T-helper 22 cell (primary cell): Measurements from ENCODE around the gene SDC3.
"Not testable (repeated sequence)": the region's sequence is repeated elsewhere in the genome, so short reads cannot be mapped to it uniquely, and the experiment has no call there.

Experiments
- DNase-seq: peaks from one replicate; pipeline ENCODE4 v3.0.0-alpha.2; 2020; ENCODE audit warnings: low read depth

SDC3 gene

DNA sequence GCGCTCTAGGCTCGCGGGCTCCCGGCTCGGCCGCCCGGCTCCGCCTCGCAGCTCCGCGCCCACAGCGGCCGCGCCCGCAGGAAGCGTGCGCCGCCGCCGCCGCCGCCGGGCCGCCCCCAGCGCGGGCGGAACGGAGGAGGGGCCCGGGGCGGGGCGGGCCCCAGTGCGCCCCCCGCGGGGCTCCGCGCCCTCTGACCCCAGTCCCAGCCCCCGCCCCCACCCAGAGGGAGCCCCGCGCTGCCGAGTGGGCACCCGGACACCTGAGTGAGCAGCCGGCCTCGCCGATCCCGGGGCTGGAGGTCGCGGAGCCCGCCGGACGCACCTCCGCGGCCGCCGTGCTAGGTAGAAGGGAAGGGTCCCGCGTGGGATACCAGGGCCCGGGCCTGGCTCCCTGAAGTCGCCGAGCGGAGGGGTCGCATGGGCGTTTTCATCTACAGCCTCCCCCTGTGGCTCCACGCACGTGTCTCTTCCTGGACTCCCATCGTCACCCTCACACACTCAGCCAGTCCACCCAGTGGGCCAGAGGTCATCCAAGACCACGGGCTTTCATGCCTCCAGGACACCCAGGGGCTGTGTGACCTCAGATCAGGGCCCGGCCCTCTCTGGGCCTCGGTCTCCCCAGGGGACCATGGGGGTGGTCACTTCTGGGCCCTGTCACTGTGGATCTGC, at the start of gene SDC3:
TSS of gene SDC3 (minus strand) at position 63 of the 669 bp plus-strand sequence. CDS start 172 bp downstream, outside the sequence.
- no peak for DNase-seq

GRCh38 chr1:30957560-30958222, 49.1 kb upstream of the SDC3 start:
- DNase-seq: no peak

DNA sequence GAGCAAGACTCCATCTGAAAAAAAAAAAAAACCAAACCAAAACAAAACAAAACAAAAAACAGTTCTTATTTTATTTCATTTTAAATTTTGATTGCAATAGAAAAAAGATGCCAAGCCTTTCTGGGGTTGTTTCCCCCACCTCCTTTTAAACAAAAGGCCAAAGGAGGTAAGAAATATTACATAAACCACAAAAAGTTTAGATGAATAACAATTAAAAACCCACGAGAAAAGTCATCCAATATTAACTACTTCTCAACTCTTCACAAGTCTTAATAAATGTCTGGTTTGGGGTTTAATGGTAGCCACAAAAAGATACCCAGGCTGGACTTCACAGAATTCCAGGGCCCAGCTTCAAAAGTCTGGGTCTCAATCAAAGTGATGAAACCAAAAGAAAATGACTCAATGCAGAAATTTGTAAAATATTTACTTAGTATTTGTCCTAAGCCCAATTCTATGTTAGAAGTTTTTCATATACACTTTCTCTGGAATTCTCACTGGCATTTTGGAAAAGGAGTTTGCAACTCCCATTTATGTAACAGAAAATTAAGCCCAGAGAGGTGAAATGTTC, 47.0 kb upstream of the SDC3 start:
- DNase-seq: no peak

DNA sequence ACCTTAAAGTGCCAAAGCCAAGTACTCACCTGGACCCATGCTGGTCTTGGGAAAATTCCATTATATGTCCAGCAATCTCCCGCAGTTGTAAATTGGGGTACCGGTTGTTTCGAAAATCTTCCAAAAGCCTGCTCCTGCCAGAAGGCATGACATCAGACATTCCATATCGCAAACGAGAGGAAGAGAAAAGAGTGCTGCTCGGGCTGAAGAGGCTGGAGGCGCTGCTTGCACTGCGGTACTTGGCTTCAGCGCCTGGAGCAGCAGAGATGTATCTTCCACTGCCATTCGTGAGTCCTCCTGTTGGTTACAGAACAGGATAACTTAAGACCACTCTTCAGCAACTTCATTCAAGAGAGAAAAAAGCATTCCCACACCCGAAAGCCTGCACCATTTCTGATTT, 45.1 kb upstream of the SDC3 start:
- DNase-seq: no peak

GRCh38 chr1:30952098-30952497, 43.5 kb upstream of the SDC3 start:
- no peak for DNase-seq

DNA sequence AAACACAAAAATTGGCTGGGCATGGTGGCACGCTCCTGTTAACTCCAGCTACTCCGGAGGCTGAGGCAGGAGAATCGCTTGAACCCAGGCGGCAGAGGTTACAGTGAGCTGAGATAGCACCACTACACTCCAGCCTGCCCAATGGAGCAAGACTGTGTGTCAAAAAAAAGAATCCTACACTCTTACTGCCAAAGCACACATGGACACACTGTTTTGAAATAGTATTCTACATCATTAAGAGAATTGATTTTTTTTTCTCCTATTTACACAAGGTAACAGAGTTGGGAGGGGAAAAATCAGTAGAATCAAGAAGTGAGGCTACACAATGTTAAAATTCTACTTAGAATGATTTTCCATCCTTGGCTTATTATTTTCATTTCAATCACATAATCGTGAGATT, 42.1 kb upstream of the SDC3 start:
- no peak for DNase-seq

- no peak for DNase-seq
Measured at GRCh38 chr1:30950053-30950452, 41.5 kb upstream of the SDC3 start.

DNA sequence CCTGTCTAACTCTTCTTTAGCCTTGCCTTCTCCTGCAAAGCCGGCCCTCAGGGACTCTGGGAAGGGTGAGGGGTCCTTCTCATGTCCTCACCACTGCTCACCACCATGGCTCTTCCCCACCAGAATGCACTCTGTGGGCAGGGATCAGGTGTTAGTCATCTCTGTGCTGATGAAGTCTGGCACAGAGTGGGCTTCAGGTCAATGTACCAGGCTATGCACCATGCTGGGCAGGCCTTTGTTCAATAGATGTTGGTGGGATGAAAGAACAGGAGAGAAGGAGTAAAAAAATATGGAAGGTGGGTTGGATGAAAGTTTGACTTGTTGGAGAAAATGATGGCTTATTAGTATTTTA, 40.9 kb upstream of the SDC3 start:
- DNase-seq: not testable (repeated sequence)

GRCh38 chr1:30948813-30949486, 40.4 kb upstream of the SDC3 start:
- not testable (repeated sequence) for DNase-seq

DNA sequence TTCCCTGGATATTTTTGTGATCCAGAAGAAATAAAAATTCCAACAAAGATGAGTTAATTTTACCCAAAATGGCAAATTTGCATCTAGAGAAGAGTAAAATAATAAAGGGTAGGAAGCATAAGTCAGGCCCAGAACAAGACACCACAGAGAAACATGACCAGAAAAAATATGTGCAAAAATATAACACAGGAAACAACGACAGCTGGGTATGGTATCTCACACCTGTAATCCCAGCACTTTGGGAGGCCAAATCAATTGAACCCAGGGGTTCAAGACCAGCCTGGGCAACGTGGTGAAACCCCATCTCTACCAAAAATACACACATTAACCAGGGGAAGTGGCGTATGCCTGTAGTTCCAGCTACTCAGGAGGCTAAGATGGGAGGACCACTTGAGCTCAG, 39.7 kb upstream of the SDC3 start:
- DNase-seq: no peak

- DNase-seq: no peak
Measured at GRCh38 chr1:30947212-30947611, 38.7 kb upstream of the SDC3 start.

GRCh38 chr1:30942326-30942963, 33.9 kb upstream of the SDC3 start:
- DNase-seq: no peak

DNA sequence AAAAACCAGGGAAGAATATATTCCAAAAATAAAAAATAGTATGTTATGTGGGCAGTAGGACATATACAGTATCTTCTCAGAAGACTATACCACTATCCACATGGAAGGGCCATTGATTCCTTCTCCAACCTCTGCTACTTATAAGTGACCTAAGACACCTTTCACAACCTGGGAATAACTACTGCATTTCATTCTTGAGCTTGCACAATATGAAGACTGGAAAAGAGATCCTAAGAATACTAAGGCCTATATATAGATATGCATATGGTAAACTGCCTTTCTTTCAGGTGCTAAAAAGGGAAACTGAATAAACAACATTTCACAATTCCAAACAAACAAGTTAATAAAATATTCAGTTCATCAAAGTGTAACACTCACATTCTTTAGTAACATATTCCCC, 32.0 kb upstream of the SDC3 start:
- DNase-seq: no peak

DNA sequence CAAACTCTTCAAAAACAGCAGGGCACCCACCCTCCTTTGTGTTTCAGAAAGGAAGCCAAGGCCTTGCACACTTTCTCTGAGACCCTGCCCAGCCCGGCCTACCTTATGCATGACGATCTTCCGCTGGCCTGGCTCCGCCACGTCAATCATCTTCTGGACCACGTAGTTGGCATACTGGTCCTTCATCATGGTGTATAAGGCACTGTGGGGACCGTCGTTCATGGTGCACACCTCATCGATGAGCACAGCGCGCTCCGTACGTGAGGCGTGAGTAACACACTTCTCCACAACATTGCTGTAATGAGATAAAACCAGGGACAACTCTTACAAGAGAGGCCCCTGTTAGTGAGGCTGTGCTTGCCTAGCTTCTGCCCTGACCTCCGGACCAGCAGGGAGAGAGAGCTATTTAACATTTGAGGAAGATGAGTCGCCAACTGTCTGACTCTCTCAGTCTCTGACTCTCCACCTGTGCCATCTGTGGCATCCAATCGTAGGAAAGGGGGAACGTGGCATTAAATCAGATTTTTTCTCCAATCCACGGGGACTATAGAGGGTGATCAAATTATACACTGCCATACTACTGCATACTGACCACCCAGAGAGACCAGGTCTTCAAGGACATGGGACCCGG, 28.1 kb upstream of the SDC3 start:
- DNase-seq: no peak

GRCh38 chr1:30935758-30936157, 27.2 kb upstream of the SDC3 start:
- DNase-seq: not testable (repeated sequence)

DNA sequence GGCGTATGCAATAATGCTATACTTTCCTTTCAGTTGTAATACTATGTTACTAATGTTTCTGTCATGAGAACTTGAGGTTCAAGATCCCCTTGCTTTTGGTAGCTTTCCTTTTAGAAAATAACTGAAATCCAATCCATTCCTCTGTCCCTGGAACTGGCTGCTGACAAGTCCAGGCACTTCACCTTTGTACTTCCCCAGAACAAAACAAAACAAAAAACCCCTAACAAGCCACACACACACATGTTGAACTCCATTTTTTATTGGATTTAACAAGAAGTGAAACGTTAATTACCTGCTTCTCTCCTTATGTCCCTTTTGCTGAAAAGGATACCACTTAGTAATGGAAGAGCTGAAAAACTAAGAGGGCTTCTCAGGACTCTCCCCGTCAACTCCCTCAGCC, 26.1 kb upstream of the SDC3 start:
- no peak for DNase-seq

DNA sequence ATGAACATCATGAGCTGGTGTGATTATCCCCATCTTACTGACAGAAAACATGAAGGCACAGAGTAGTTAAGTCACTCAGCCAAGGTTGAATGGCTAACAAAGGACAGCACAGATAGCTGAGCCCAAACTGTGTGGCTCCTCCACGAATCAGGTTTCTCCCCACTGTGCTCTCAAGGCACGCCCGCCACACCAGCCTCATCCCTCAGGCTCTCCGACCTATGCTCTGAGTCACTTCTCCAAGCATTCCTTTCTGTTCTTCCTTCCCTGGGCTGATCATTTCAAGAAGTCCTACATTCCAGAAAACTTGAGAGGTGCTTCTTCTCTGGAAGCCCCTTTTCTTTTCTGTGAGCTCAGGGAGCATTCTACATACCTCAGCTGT, 25.3 kb upstream of the SDC3 start:
- no peak for DNase-seq

DNA sequence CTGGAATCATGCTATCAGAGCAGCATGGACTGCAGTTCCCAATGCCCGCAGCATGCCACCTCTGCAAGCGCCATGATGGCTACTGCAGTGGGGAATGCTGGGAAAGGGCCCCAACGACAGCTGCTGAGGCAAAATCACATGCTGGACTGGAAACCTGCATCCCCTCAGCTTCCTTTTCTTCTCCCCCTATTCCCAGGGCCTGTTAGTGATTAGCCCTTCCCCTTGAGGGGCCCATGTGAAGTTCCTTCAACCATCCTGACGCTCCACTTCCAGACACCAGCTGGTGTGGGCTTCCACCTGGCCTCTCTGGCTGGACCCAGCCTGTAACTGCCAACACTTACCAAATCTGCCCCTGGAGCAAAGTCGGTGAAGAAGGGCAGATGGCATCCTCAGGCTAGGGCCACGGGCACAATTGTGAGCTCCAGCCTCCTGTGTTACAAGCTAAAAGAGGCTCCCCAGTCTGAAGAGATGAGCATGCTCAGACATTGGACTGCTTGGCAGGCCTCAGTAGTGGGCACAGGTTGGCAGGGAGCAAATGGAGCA, 22.1 kb upstream of the SDC3 start:
- DNase-seq: no peak

- DNase-seq: no peak
Measured at GRCh38 chr1:30929944-30930525, 21.5 kb upstream of the SDC3 start.

DNA sequence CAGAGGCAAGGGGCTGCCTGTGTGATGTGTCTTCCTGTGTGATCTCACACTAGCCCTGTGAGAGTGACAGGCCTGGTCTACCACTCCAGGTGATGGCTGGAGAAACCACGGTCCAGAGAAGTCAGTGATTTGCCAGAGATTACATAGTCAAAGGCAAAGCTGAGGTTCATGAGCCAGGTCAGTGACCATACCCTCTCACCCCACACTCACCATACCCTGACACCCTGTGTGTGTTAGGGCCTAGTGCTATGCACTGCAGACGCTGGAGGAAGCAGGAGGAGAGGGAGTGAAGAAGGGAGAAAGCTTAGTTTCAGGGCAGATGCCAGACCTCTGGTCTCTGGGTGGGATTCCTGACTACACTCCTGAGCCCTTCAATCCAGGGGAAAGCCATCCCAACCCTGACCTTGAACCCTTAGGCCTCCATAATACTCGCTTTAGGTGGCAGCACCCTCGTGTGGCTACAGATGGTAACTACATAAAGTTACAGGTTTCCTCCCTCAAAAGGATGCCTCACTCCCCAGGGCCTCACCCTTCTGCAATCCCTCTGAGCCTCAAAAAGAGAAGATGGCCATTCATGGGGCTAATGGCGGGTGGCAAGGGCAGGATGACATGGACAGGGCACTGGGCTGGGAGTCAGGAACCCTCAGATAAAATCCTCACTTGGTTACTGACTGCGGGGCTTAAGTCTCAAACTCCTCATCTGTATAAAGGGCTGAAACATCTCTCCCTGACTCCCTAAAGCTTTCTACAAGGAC, 20.8 kb upstream of the SDC3 start:
- DNase-seq: no peak

GRCh38 chr1:30928789-30929134, 20.2 kb upstream of the SDC3 start:
- no peak for DNase-seq
